CD8-positive, alpha-beta memory T cell (primary cell): ENCODE results near the gene NCAPD2. TPM values are rescaled to one million over a fixed set of nuclear protein-coding genes. Genes with fewer than 3 reads are reported as not detected.
"Not testable (repeated sequence)": the region's sequence is repeated elsewhere in the genome, so short reads cannot be mapped to it uniquely, and the experiment has no call there.

Experiments
- CTCF ChIA-PET: fragments of 350-600 bp; sonication (Branson Sonifier 250); formaldehyde crosslinking; loops from one replicate; lab custom pipeline; 2021; ENCODE audit warnings: antibody characterized with exemption; lab: Charles Lee
- POLR2A ChIA-PET: fragments of 350-600 bp; sonication (Branson Sonifier 250); formaldehyde crosslinking; loops from one replicate; lab custom pipeline; 2021; ENCODE audit warnings: antibody characterized with exemption; lab: Charles Lee
- DNase-seq, 5 donors: peaks; one replicate each; pipeline versions ENCODE4 v3.0.0 to v3.0.0-alpha.2; 2020 to 2022; ENCODE audit warnings: mixed read lengths in 1 of 5
- H3K27ac ChIP-seq: one replicate; pipeline ENCODE4 v1.7.0; 2013; ENCODE audit warnings: low read depth, mild to moderate bottlenecking, low read length, moderate library complexity
- H3K27me3 ChIP-seq: 2 replicates; pipeline ENCODE4 v1.7.0; 2013; ENCODE audit warnings: low read length, mild to moderate bottlenecking; ENCODE audit not compliant: insufficient read depth, poor library complexity, severe bottlenecking
- H3K36me3 ChIP-seq: 2 replicates; pipeline ENCODE4 v1.7.0; 2013; ENCODE audit warnings: mild to moderate bottlenecking, low read length, moderate library complexity; ENCODE audit not compliant: insufficient read depth
- H3K4me1 ChIP-seq: 2 replicates; pipeline ENCODE4 v1.7.0; 2013; ENCODE audit warnings: mild to moderate bottlenecking, low read length, moderate library complexity; ENCODE audit not compliant: insufficient read depth
- H3K4me3 ChIP-seq: 2 replicates; pipeline ENCODE4 v1.7.0; 2013; ENCODE audit warnings: mild to moderate bottlenecking, low read length
- H3K9me3 ChIP-seq: 2 replicates; pipeline ENCODE4 v1.7.0; 2013; ENCODE audit warnings: mild to moderate bottlenecking, low read length
- H3K27ac Mint-ChIP-seq, 8 donors: one replicate each; pipeline ENCODE4 v1.8.0; 2020 to 2021; ENCODE audit warnings: mixed read lengths in 8 of 8, mild to moderate bottlenecking in 6 of 8, inconsistent platforms in 3 of 8, moderate library complexity in 3 of 8
- H3K27me3 Mint-ChIP-seq, 2 donors: one replicate each; pipeline ENCODE4 v1.8.0; 2020 to 2021; ENCODE audit warnings: mixed read lengths in 2 of 2, mild to moderate bottlenecking in 1 of 2, moderate library complexity in 1 of 2
- H3K36me3 Mint-ChIP-seq, 3 donors: one replicate each; pipeline ENCODE4 v1.8.0; 2020 to 2021; ENCODE audit warnings: mixed read lengths in 3 of 3, inconsistent platforms in 1 of 3, mild to moderate bottlenecking in 1 of 3
- H3K4me1 Mint-ChIP-seq, 3 donors: one replicate each; pipeline ENCODE4 v1.8.0; 2020 to 2021; ENCODE audit warnings: mixed read lengths in 3 of 3, inconsistent platforms in 1 of 3, mild to moderate bottlenecking in 1 of 3
- H3K4me3 Mint-ChIP-seq, 7 donors: one replicate each; pipeline ENCODE4 v1.8.0; 2020 to 2021; ENCODE audit warnings: mixed read lengths in 7 of 7, mild to moderate bottlenecking in 6 of 7, moderate library complexity in 4 of 7, inconsistent platforms in 2 of 7
- H3K9me3 Mint-ChIP-seq, 5 donors: one replicate each; pipeline ENCODE4 v1.8.0; 2020 to 2022; ENCODE audit warnings: mixed read lengths in 5 of 5, mild to moderate bottlenecking in 3 of 5, moderate library complexity in 2 of 5, inconsistent platforms in 1 of 5
- polyA plus RNA-seq: library from polyadenylated mRNA; unstranded; fragments of 300-500 nt; fragmentation: Illumina TruSeq; gene quantifications from one replicate; pipeline ENCODE4 v1.2.3, GENCODE V29; 2021
- total RNA-seq, 2 experiments: library from RNA; stranded (reverse); gene quantifications; one replicate each; pipeline ENCODE4 v1.2.3, GENCODE V29; 2021

The NCAPD2 gene
- total and polyA plus RNA-seq, 3 experiments from 2014 or later = 29.8 to 97.5 (median 96.5) TPM

DNA sequence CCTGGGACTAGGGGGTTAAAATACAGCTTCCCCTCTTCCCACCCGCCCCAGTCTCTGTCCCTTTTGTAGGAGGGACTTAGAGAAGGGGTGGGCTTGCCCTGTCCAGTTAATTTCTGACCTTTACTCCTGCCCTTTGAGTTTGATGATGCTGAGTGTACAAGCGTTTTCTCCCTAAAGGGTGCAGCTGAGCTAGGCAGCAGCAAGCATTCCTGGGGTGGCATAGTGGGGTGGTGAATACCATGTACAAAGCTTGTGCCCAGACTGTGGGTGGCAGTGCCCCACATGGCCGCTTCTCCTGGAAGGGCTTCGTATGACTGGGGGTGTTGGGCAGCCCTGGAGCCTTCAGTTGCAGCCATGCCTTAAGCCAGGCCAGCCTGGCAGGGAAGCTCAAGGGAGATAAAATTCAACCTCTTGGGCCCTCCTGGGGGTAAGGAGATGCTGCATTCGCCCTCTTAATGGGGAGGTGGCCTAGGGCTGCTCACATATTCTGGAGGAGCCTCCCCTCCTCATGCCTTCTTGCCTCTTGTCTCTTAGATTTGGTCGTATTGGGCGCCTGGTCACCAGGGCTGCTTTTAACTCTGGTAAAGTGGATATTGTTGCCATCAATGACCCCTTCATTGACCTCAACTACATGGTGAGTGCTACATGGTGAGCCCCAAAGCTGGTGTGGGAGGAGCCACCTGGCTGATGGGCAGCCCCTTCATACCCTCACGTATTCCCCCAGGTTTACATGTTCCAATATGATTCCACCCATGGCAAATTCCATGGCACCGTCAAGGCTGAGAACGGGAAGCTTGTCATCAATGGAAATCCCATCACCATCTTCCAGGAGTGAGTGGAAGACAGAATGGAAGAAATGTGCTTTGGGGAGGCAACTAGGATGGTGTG, 42.3 kb downstream of the NCAPD2 start:
- no peaks in the 10 kb centered on the region for H3K9me3 Mint-ChIP-seq
- H3K4me3 Mint-ChIP-seq = peak overlapping the region; percentile 89 to 97 (median 93)
- DNase-seq = peak in 1 of 5 donors; percentile 12
- H3K36me3 Mint-ChIP-seq = peaks cover 5 to 72% (median 9%) of the 10 kb centered on the region in 3 donors
- Histone ChIP-seq H3K27ac (peak overlapping the region; percentile 95), H3K36me3 (peaks cover 31% of the 10 kb centered on the region), H3K27me3 (no peaks in the 10 kb centered on the region), H3K4me3 (peak overlapping the region; percentile 92), H3K9me3 (no peaks in the 10 kb centered on the region), H3K4me1 (peaks cover 78% of the 10 kb centered on the region)
- ChIA-PET CTCF (interaction anchor here (0.8 to 5.6 kb wide), 19 partner anchors 15 to 213 kb away, joined by 3 to 56 read pairs (median 5); partner anchors contain the start of genes CD27, MRPL51, NOP2 and VAMP1), POLR2A (interaction anchor here (0.7 to 3.5 kb wide), 12 partner anchors 15 to 200 kb away, joined by 3 to 24 read pairs (median 4); partner anchors contain the start of genes CD27, TAPBPL, VAMP1 and ZNF384)
- peaks cover 63 to 75% (median 69%) of the 10 kb centered on the region in 3 donors for H3K4me1 Mint-ChIP-seq
- peaks cover 0 to 5% of the 10 kb centered on the region in 2 donors for H3K27me3 Mint-ChIP-seq
- H3K27ac Mint-ChIP-seq = peak overlapping the region; percentile 98 to 99 (median 98)

DNA sequence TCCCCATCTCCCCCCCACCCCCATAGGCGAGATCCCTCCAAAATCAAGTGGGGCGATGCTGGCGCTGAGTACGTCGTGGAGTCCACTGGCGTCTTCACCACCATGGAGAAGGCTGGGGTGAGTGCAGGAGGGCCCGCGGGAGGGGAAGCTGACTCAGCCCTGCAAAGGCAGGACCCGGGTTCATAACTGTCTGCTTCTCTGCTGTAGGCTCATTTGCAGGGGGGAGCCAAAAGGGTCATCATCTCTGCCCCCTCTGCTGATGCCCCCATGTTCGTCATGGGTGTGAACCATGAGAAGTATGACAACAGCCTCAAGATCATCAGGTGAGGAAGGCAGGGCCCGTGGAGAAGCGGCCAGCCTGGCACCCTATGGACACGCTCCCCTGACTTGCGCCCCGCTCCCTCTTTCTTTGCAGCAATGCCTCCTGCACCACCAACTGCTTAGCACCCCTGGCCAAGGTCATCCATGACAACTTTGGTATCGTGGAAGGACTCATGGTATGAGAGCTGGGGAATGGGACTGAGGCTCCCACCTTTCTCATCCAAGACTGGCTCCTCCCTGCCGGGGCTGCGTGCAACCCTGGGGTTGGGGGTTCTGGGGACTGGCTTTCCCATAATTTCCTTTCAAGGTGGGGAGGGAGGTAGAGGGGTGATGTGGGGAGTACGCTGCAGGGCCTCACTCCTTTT, 43.1 kb downstream of the NCAPD2 start:
- ChIA-PET CTCF (interaction anchor here (0.5 to 5.6 kb wide), 41 partner anchors 10 to 354 kb away, joined by 3 to 107 read pairs (median 5); partner anchors contain the start of genes CD27, IFFO1, MLF2 and NOP2), POLR2A (interaction anchor here (1.2 to 3.5 kb wide), 5 partner anchors 66 to 170 kb away, joined by 3 to 23 read pairs (median 8); partner anchors contain the start of genes TAPBPL and VAMP1)
- Mint-ChIP-seq H3K4me1 (peaks cover 60 to 70% (median 65%) of the 10 kb centered on the region in 3 donors), H3K27ac (peak overlapping the region; percentile 97 to 99 (median 98)), H3K36me3 (peaks cover 5 to 71% (median 9%) of the 10 kb centered on the region in 3 donors), H3K4me3 (peak overlapping the region; percentile 51 to 94 (median 91)), H3K9me3 (no peaks in the 10 kb centered on the region), H3K27me3 (peaks cover 0 to 5% of the 10 kb centered on the region in 2 donors)
- Histone ChIP-seq H3K9me3 (no peaks in the 10 kb centered on the region), H3K27me3 (no peaks in the 10 kb centered on the region), H3K4me3 (no peak overlapping the region), H3K4me1 (peaks cover 83% of the 10 kb centered on the region), H3K27ac (no peak overlapping the region), H3K36me3 (peaks cover 31% of the 10 kb centered on the region)
- no peak for DNase-seq

DNA sequence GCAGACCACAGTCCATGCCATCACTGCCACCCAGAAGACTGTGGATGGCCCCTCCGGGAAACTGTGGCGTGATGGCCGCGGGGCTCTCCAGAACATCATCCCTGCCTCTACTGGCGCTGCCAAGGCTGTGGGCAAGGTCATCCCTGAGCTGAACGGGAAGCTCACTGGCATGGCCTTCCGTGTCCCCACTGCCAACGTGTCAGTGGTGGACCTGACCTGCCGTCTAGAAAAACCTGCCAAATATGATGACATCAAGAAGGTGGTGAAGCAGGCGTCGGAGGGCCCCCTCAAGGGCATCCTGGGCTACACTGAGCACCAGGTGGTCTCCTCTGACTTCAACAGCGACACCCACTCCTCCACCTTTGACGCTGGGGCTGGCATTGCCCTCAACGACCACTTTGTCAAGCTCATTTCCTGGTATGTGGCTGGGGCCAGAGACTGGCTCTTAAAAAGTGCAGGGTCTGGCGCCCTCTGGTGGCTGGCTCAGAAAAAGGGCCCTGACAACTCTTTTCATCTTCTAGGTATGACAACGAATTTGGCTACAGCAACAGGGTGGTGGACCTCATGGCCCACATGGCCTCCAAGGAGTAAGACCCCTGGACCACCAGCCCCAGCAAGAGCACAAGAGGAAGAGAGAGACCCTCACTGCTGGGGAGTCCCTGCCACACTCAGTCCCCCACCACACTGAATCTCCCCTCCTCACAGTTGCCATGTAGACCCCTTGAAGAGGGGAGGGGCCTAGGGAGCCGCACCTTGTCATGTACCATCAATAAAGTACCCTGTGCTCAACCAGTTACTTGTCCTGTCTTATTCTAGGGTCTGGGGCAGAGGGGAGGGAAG, 43.9 kb downstream of the NCAPD2 start:
- not testable (repeated sequence) for H3K27me3 ChIP-seq, H3K27me3 Mint-ChIP-seq, H3K4me3 ChIP-seq, H3K9me3 ChIP-seq, H3K9me3 Mint-ChIP-seq, H3K27ac ChIP-seq
- Mint-ChIP-seq H3K36me3 (peaks cover 5 to 74% (median 9%) of the 10 kb centered on the region in 3 donors), H3K4me1 (peaks cover 54 to 63% (median 58%) of the 10 kb centered on the region in 3 donors), H3K27ac (peak overlapping the region; percentile 95 to 99 (median 98)), H3K4me3 (peak overlapping the region; percentile 40 to 93 (median 69))
- Histone ChIP-seq H3K36me3 (peaks cover 31% of the 10 kb centered on the region), H3K4me1 (peaks cover 75% of the 10 kb centered on the region)
- ChIA-PET POLR2A (interaction anchor here (1.2 to 2.8 kb wide), 5 partner anchors 45 to 171 kb away, joined by 3 to 12 read pairs (median 7); partner anchors contain the start of genes MRPL51, TAPBPL and VAMP1), CTCF (interaction anchor here (0.5 to 5.6 kb wide), 41 partner anchors 9 to 353 kb away, joined by 3 to 107 read pairs (median 5); partner anchors contain the start of genes CD27, IFFO1, MLF2 and NOP2)
- DNase-seq = peak; percentile 78 to 90 (median 79)

DNA sequence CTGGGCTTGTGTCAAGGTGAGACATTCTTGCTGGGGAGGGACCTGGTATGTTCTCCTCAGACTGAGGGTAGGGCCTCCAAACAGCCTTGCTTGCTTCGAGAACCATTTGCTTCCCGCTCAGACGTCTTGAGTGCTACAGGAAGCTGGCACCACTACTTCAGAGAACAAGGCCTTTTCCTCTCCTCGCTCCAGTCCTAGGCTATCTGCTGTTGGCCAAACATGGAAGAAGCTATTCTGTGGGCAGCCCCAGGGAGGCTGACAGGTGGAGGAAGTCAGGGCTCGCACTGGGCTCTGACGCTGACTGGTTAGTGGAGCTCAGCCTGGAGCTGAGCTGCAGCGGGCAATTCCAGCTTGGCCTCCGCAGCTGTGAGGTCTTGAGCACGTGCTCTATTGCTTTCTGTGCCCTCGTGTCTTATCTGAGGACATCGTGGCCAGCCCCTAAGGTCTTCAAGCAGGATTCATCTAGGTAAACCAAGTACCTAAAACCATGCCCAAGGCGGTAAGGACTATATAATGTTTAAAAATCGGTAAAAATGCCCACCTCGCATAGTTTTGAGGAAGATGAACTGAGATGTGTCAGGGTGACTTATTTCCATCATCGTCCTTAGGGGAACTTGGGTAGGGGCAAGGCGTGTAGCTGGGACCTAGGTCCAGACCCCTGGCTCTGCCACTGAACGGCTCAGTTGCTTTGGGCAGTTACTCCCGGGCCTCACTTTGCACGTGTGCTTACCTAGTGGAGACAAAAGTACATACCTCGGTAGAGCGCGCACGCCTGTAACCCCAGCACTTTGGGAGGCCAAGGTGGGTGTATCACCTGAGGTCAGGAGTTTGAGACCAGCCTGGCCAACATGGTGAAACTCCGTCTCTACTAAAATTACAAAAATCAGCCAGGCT, 44.8 kb downstream of the NCAPD2 start:
- Mint-ChIP-seq H3K36me3 (peaks cover 5 to 79% (median 9%) of the 10 kb centered on the region in 3 donors), H3K4me1 (peaks cover 47 to 55% (median 51%) of the 10 kb centered on the region in 3 donors), H3K4me3 (peak overlapping the region in 1 of 7 donors; percentile 8), H3K27me3 (peaks cover 0 to 5% of the 10 kb centered on the region in 2 donors), H3K27ac (peak overlapping the region in 7 of 8 donors; percentile 53 to 99 (median 97)), H3K9me3 (no peaks in the 10 kb centered on the region)
- H3K36me3 ChIP-seq = peaks cover 31% of the 10 kb centered on the region
- H3K27me3 ChIP-seq = no peaks in the 10 kb centered on the region
- H3K9me3 ChIP-seq = no peaks in the 10 kb centered on the region
- CTCF ChIA-PET = interaction anchor here (0.7 to 5.6 kb wide), 30 partner anchors 8 to 411 kb away, joined by 3 to 107 read pairs (median 8); partner anchors contain the start of genes CD27, IFFO1, TAPBPL and VAMP1
- no peak overlapping the region for H3K4me3 ChIP-seq
- DNase-seq = no peak
- H3K4me1 ChIP-seq = peaks cover 67% of the 10 kb centered on the region
- POLR2A ChIA-PET = interaction anchor here (0.5 to 2.8 kb wide), 6 partner anchors 46 to 151 kb away, joined by 3 to 12 read pairs (median 6); partner anchors contain the start of genes MRPL51, TAPBPL and VAMP1
- H3K27ac ChIP-seq = no peak overlapping the region

DNA sequence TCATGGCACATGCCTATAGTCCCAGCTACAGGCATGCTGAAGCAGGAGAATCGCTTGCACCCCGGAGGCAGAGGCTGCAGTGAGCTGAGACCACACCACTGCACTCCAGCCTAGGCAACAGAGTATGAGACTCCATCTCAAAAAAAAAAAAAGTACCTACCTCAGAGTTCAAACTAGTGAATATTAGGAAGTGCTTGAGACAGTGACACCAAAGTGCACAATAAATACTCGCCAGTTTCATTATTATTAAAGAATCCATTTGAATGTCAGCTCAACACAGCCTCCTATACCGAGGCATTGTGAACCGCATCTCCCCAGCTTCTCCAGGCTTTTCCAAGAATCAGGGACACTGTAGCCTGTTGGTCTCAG, 45.4 kb downstream of the NCAPD2 start:
- H3K9me3 Mint-ChIP-seq = no peaks in the 10 kb centered on the region
- H3K27me3 ChIP-seq = no peaks in the 10 kb centered on the region
- H3K27ac Mint-ChIP-seq = peak overlapping the region in 6 of 8 donors; percentile 34 to 97 (median 61)
- ChIA-PET POLR2A (interaction anchor here (0.6 to 2.8 kb wide), 4 partner anchors 46 to 114 kb away, joined by 3 to 12 read pairs (median 4); partner anchors contain the start of genes MRPL51 and VAMP1), CTCF (interaction anchor here (0.9 to 5.6 kb wide), 17 partner anchors 10 to 410 kb away, joined by 3 to 107 read pairs (median 9); partner anchors contain the start of genes CD27, IFFO1, TAPBPL and VAMP1)
- peaks cover 31% of the 10 kb centered on the region for H3K36me3 ChIP-seq
- DNase-seq = no peak
- H3K4me1 Mint-ChIP-seq = peaks cover 43 to 50% (median 47%) of the 10 kb centered on the region in 3 donors
- peaks cover 62% of the 10 kb centered on the region for H3K4me1 ChIP-seq
- peak overlapping the region in 2 of 7 donors; percentile 8 for H3K4me3 Mint-ChIP-seq
- H3K36me3 Mint-ChIP-seq = peaks cover 5 to 78% (median 9%) of the 10 kb centered on the region in 3 donors
- H3K9me3 ChIP-seq = no peaks in the 10 kb centered on the region
- no peak overlapping the region for H3K27ac ChIP-seq
- no peak overlapping the region for H3K4me3 ChIP-seq
- H3K27me3 Mint-ChIP-seq = peaks cover 0 to 5% of the 10 kb centered on the region in 2 donors

DNA sequence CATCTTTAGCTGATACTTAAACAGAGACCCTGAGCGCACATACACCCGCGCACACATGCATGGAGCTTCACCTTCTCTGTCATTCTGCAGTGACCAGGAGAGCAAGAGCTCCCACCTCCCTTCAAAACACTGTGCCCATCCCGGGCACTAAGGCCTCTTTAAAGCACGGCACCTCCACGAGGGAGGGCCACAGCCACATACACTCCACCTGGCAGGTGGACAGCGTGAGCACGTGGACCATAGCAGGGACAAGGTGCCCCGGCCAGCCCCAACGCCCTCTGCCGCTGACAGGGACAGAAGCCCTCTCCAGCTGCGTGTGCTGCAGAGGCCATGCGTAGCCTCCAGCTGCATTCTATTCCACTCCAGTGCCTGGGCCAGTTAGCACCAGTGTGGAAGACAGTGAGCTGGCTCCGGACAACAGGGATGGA, 45.8 kb downstream of the NCAPD2 start:
- H3K4me3 ChIP-seq = no peak overlapping the region
- peaks cover 62% of the 10 kb centered on the region for H3K4me1 ChIP-seq
- H3K36me3 ChIP-seq = peaks cover 31% of the 10 kb centered on the region
- H3K27me3 ChIP-seq = no peaks in the 10 kb centered on the region
- POLR2A ChIA-PET = interaction anchor here (0.6 to 1.8 kb wide), 2 partner anchors 49 to 69 kb away, joined by 3 to 4 read pairs; partner anchors contain the start of gene VAMP1
- CTCF ChIA-PET = interaction anchor here (0.9 to 5.6 kb wide), 19 partner anchors 10 to 410 kb away, joined by 3 to 107 read pairs (median 5); partner anchors contain the start of genes CD27, IFFO1 and VAMP1
- Mint-ChIP-seq H3K4me1 (peaks cover 43 to 50% (median 47%) of the 10 kb centered on the region in 3 donors), H3K36me3 (peaks cover 5 to 78% (median 9%) of the 10 kb centered on the region in 3 donors), H3K9me3 (no peaks in the 10 kb centered on the region), H3K27me3 (peaks cover 0 to 5% of the 10 kb centered on the region in 2 donors), H3K27ac (peak overlapping the region in 5 of 8 donors; percentile 34 to 81 (median 54)), H3K4me3 (peak overlapping the region in 5 of 7 donors; percentile 8 to 64 (median 13))
- DNase-seq = no peak
- no peak overlapping the region for H3K27ac ChIP-seq
- no peaks in the 10 kb centered on the region for H3K9me3 ChIP-seq
